ENCODE data around the gene DNASE1L2.

The DNASE1L2 gene

GRCh38 chr16:2204416-2205103 is 31.7 kb upstream of the DNASE1L2 start:
- DNase-seq = no peak

GRCh38 chr16:2205104-2205966 is 30.9 kb upstream of the DNASE1L2 start, which contains the start of gene MLST8:
MLST8 (plus strand) TSS chr16:2205454; CDS start chr16:2206086, 632 bp downstream.
- peak; percentile 80 for DNase-seq

GRCh38 chr16:2205967-2206313 is 30.3 kb upstream of the DNASE1L2 start:
- no peak for DNase-seq

- no peak for DNase-seq
Observed at GRCh38 chr16:2206420-2206779, 29.8 kb upstream of the DNASE1L2 start.

GRCh38 chr16:2206780-2207433 is 29.3 kb upstream of the DNASE1L2 start:
- DNase-seq = no peak

GRCh38 chr16:2207872-2208271 is 28.4 kb upstream of the DNASE1L2 start:
- no peak for DNase-seq

- DNase-seq = no peak
Observed at GRCh38 chr16:2208308-2208707, 27.9 kb upstream of the DNASE1L2 start.

GRCh38 chr16:2208772-2209171 is 27.5 kb upstream of the DNASE1L2 start:
- DNase-seq = no peak

GRCh38 chr16:2209258-2210008 is 26.8 kb upstream of the DNASE1L2 start:
- no peak for DNase-seq

GRCh38 chr16:2210009-2210332 is 26.3 kb upstream of the DNASE1L2 start:
- no peak for DNase-seq

GRCh38 chr16:2210386-2211365 is 25.6 kb upstream of the DNASE1L2 start, which contains the start of gene BRICD5:
BRICD5 (minus strand) TSS chr16:2210863; CDS start chr16:2210833, 30 bp downstream.
- no peak for DNase-seq

GRCh38 chr16:2211923-2212347 is 24.3 kb upstream of the DNASE1L2 start:
- DNase-seq = no peak

GRCh38 chr16:2212362-2213324 is 23.6 kb upstream of the DNASE1L2 start:
- no peak for DNase-seq

- DNase-seq = peak; percentile 31
Observed at GRCh38 chr16:2213817-2214718, 22.2 kb upstream of the DNASE1L2 start.

- no peak for DNase-seq
Observed at GRCh38 chr16:2214719-2214968, 21.6 kb upstream of the DNASE1L2 start, which contains the start of gene PGP. PGP (minus strand) TSS chr16:2214840; CDS start chr16:2214777, 63 bp downstream.

- no peak for DNase-seq
Observed at GRCh38 chr16:2216330-2216729, 19.9 kb upstream of the DNASE1L2 start.

GRCh38 chr16:2223221-2223941 is 12.9 kb upstream of the DNASE1L2 start, which contains the start of gene E4F1:
E4F1 (plus strand) TSS chr16:2223591; CDS start chr16:2223614, 23 bp downstream.
- DNase-seq = peak; percentile 99

- peak; percentile 52 for DNase-seq
Observed at GRCh38 chr16:2223942-2224486, 12.2 kb upstream of the DNASE1L2 start.
